GM19193 (cell line): ENCODE results near the gene OR6C4.

Source experiments
- POLR2A ChIP-seq: IDR thresholded peaks from 4 replicates; pipeline ENCODE4 v1.6.1; 2011; ENCODE audit not compliant: insufficient read depth, insufficient read length; ENCODE audit errors: extremely low read depth

OR6C4 gene

GRCh38 chr12:55549302-55549701 lies at the start of gene OR6C4:
Gene OR6C4 (plus strand): TSS chr12:55549602. CDS start chr12:55551227, 1,625 bp downstream.
- no peak for TF ChIP-seq POLR2A

- no peak for TF ChIP-seq POLR2A
These were observed 49.6 kb upstream of the OR6C4 start for GRCh38 chr12:55499810-55500252.

GRCh38 chr12:55501601-55502000 lies 47.8 kb upstream of the OR6C4 start:
- no peak for TF ChIP-seq POLR2A

GRCh38 chr12:55515696-55516095 lies 33.7 kb upstream of the OR6C4 start:
- TF ChIP-seq POLR2A = no peak

GRCh38 chr12:55516391-55516790 lies 33.0 kb upstream of the OR6C4 start:
- no peak for TF ChIP-seq POLR2A

GRCh38 chr12:55548756-55549155 lies 646 bp upstream of the OR6C4 start:
- TF ChIP-seq POLR2A = no peak

GRCh38 chr12:55554296-55554695 lies 4.9 kb downstream of the OR6C4 start:
- TF ChIP-seq POLR2A = no peak

- no peak for TF ChIP-seq POLR2A
These were observed 22.8 kb downstream of the OR6C4 start, which contains the start of gene OR2AP1 for GRCh38 chr12:55572168-55572567. Gene OR2AP1 (plus strand): TSS chr12:55572468. CDS start chr12:55574415, 1,947 bp downstream.

GRCh38 chr12:55582066-55582465 lies 32.7 kb downstream of the OR6C4 start:
- TF ChIP-seq POLR2A = no peak

GRCh38 chr12:55585817-55586216 lies 36.4 kb downstream of the OR6C4 start:
- no peak for TF ChIP-seq POLR2A
